NCI-H2081 treated with DMSO at 0.1 percent for 48 hours (cell line): ENCODE data around the gene CNR2.
"Not testable (repeated sequence)": the region's sequence is repeated elsewhere in the genome, so short reads cannot be mapped to it uniquely, and the experiment has no call there.

Experiments used
- DNase-seq: peaks from one replicate; lab custom pipeline; 2025; lab: John Stamatoyannopoulos, UW

The CNR2 gene

DNA sequence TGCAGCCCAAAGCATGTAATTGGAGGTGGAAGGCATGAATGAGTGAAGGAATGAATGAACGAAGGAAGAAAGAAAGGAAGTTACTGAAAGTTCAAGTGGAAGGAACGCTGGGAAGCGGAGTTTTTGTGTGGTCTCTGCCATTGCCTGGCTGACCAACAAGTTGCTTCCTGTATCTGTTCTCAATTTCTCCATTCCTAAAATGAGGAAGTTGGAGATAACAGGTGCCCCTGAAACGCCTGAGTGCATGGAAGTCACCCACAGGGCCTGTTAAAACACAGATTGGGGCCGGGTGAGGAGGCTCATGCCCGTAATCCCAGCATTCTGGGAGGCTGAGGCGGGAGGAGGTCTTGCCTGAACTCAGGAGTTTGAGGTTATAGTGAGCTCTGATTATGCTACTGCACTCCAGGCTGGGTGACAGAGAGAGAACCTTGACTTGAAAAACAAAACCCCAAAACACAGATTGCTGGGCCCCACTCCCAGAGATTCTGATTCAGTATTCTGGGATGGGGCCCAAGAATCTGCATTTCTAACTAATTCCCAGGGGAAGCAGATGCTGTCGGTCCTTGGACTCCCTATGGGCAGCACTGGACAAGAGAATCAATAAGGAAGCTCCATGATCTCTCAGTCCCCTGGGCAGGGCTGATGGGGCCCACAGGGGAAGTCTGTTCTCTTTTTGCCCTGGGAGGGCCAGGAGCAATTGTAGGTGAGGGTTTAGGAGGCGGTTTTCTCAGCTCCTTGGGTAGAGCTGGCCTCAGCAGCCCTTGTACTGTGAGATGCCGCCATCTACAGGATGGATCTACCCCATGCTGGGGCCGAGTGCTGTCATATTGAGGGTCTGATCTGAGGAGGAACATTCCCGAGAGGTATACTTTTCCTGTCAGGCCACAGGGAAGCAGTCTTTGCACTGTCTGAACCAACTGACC is 3.3 kb upstream of the CNR2 start:
- no peak for DNase-seq

GRCh38 chr1:23915466-23915865 is 2.3 kb upstream of the CNR2 start:
- no peak for DNase-seq

DNA sequence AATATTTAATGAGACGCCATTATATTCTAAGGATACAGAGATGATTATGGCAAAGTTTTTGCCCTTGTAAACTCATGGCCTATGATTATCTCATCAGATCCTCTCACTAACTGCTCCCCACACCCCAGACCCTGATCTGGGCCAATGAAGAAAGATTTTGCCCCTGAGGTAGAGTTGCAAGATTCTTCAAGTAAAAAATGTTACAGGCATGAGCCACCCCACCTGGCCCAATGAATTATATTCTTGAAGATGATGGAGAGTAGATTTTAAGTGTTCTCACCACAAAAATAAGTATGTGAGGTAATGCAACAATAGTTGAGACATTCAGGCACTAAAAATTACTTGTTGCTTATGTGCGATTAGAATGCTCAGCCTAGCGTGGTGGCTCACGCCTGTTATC is 1.8 kb upstream of the CNR2 start:
- no peak for DNase-seq

GRCh38 chr1:23911921-23912320 is 1.2 kb downstream of the CNR2 start:
- no peak for DNase-seq

DNA sequence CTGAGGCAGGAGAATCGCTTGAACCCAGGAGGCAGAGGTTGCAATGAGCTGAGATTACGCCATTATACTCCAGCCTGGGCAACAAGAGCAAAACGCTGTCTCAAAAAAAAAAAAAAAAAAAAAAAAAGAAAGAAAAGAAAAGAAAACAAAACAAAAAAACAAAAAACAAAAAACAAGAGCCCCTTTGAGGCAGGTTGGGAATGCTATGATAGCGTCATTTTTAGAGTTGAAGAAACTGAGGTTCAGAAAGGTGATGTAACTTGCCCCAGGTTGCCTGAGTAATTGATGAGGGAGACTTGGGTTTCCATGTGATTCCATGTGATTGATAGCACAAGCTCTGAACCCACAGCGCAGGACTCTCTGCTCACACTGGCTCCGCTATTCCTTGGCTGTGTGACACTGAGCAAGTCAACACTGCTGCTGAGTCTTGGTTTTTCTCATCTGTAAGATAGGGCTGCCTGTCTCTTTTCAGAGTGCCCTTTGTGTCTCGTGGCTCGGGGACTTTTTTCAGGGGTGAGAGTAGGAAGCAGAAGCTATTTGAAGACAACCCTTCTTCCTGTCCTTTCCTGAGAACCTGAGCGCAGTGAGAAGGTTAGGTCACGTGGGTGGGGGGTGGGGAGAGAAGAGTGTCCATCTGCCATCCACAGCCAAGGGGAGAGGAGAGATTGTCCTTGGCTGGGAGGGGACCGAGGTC is 2.5 kb downstream of the CNR2 start:
- no peak for DNase-seq

DNA sequence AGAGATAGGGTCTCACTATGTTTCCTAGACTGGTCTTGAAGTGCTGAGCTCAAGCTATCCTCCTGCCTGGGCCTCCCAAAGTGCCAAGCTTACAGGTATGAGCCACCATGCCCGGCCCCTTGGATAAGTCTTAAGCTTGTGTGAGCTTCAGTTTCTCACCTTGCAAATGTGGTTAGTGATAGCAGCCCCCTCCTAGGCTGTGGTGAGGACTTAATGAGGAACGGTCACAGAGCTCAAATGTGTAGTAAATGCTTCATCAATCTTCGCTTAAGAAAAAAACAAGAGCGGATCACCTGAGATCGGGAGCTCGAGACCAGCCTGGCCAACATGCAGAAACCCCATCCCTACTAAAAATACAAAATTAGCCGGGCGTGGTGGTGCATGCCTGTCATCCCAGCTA is 3.0 kb downstream of the CNR2 start:
- no peak for DNase-seq

GRCh38 chr1:23909412-23909811 is 3.8 kb downstream of the CNR2 start:
- no peak for DNase-seq

DNA sequence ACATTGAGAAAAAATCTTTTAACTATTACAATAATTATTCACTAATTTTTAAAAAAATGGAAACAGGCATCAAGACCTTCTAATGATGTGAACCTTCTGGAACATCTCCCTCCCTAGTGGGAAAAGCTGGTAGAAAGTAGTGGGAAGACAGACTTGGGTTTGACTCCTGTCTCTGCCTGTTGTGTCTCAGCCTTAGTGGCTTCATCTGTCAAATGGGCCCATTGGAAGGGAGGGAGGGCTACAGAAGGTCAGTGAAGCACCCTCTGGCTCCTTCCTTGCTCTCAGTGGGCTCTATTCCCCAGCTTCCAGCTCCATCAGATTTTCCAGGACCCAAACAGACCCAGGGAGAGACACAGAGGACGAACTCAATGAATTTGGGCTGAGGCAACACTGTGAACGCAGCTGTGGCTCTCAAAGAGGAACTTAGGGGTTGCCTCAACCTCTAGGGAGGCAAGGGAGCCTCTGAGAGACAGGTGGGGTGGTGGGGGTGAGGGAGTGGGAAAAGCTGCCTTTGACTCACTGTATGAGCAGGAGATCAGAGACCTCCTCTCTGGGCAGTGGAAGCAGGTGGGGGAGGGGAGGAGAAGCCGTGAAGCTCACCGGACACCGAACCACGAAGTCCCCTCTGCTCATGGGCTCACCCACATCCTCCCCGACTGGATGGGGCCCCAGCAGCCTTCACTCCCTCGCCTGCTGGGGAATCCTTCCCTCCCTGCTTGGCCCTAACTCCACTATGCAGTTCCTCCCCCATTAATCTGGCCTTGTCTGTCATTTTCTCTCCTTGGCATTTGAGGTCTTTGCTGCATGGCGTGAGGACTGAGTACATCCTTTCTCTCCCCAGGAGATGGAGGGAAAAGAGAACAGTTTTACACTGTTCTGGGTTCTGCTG is 4.5 kb downstream of the CNR2 start:
- no peak for DNase-seq

DNA sequence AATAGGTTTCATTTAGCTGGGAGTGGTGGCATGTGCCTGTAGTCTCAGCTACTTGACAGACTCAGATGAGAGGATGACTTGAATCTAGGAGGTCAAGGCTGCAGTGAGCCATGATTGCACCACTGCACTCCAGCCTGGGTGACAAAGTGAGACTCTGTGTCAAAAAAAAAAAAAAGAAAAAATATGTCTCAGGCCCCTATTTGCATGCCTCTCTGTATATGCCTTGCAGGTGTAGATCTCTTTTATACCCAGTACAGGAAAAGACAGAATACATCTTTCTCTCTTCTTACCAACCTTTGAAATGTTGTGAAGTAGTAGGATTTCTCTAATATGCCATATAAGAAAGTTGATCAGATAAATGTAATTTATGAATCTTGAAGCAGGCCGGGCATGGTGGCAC is 6.4 kb downstream of the CNR2 start:
- no peak for DNase-seq

DNA sequence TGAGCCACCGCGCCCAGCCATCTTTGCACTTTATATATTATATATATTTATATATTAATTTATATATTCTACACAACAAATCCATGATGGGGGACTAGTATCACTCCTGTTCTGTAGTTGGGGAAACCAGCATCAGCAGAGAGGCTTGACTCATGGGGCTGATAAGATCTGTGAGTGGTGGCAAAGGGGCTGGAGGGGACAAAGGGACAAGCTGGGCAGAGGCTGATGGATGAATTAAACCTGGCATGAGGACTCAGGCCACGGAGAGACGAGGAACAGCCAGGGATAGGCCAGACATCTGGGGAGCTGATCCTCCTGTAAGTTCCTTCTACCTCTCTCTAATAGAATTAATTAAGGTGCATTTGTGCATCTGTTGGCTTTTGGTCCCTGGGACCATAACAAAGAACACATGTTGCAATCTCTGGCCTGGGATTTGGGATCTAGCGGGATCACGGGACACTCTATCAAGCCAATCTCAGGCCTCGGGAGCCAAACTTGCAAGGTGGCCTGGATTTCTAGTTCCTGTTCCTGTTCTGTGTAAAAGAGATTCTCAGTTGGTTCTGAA is 7.6 kb downstream of the CNR2 start:
- DNase-seq: no peak

DNA sequence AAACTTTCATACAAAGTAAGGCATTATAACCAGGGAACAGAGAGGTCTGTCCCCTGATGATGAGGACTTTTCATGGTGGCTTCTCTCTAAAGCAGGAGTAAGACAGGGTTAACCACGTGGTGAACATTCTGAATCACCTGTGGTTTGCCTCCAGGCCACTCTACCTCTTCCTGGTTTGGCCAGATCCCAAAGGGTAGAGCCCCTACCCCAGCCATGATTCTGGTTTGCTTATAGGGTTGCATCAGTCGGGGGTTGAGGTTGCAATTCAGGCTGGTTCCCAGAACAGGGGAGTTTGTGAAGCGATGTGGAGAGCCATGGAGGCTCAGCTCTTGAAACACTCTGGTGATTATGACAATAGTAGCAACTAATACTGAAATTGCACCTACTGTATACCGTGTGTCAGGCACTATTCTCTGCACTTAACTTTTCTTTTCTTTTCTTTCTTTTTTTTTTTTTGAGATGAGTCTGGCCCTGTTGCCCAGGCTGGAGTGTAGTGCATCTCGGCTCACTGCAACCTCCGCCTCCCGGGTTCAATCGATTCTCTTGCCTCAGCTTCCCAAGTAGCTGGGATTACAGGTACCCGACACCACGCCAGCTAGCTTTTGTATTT is 8.3 kb downstream of the CNR2 start:
- DNase-seq: no peak

- no peak for DNase-seq
These were observed 9.4 kb downstream of the CNR2 start for GRCh38 chr1:23903754-23904153.

DNA sequence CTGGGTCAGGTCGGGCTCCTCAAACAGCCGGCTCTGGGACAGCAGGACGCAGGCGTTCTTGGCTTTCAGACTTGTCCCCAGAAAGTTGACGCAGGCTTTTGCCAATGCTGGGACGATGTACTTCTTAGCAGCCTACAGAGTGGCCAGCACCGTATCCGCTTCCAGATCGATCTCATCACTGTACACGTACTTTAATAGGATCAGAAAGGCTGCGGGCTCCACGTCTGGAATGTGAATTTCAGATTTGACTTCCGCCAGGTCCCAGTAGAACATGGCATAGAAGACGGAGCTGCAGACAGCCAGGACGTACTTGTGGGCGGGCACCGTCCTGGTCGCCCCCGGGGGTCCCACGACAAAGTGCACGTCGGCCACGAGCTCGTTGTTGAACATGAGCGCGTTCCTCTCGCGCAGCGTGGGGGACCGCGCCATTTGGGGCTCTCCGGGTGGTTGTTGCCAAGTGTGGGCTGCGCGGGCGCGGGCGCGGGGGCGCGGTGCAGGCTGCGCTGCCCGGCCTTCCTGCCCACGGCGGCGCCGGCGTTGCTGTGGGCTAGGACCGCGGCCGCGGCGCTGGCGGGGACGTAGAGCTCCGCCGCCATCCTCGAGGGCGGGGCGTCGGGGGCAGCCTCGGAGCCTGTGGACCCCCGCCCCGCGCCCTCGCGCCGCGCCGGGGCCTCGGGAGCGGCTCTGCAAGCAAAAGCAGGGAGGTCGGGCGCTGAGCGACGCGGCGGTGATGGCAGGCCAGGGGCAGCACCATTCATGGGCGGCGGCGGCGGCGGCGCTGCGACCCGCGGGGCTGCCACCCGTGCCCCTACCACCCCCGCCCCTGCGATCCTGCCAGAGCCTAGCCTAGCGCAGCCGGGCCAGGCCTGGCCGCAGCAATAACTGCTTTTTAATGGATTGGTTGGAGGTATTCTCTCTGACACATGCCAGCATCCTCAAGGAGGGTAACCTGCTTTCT is 10.6 kb downstream of the CNR2 start:
- no peak for DNase-seq

DNA sequence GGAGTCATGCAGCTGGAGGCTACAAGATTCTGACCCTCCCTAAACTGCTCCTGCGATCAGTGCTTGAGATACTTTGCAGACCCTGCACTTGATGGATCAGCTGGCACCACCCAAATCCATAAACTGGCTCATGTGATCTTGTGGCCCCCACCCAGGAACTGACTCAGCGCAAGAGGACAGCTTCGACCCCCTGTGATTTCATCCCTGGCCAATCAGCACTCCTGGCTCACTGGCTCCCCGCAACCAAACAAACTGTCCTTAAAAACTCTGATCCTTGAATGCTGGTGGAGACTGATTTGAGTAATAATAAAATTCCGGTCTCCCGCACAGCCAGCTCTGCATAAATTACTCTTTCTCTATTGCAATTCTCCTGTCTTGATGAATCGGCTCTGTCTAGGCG is 13.1 kb downstream of the CNR2 start:
- not testable (repeated sequence) for DNase-seq

GRCh38 chr1:23899070-23899469 is 14.1 kb downstream of the CNR2 start:
- DNase-seq: no peak

GRCh38 chr1:23897083-23897482 is 16.1 kb downstream of the CNR2 start:
- no peak for DNase-seq

DNA sequence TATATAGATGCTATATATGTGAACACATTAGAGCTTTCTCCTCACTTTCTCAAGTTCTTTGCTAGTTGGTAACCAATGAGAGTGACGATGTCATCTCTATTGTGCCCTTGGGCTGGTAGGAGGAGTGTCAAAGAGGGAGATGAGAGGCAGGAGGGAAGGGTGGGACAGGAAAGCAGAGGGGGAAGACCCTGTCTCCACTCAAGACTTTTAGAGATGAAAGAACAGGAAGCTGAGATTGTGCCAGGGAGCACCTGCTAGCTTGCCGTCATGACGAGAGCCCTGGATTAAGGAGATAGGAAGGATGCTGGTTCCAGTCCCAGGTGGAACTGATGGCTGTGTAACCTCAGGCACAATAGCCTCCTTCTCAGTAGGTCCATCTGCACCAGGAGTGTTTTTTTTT is 16.7 kb downstream of the CNR2 start:
- DNase-seq: no peak

- no peak for DNase-seq
These were observed 17.2 kb downstream of the CNR2 start for GRCh38 chr1:23895993-23896392.

DNA sequence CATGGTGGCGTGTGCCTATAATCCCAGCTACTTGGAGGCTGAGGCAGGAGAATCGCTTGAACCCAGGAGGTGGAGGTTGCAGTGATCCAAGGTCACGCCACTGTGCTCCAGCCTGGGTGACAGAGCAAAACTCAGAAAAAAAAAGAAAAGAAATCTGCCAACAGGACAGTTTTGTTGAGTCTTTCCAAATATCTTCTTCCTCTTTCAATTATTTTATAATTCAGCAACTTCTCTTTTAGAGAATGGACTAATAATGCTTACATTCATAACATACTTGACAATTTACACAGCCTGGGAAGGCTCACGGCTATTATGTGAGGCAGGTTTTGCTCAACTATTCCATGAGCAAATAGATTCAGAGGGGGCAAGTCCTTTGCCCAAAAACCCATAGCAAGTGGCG is 18.1 kb downstream of the CNR2 start:
- no peak for DNase-seq

GRCh38 chr1:23889074-23889473 is 24.1 kb downstream of the CNR2 start:
- DNase-seq: no peak

- DNase-seq: no peak
These were observed 27.9 kb downstream of the CNR2 start for GRCh38 chr1:23885222-23885621.
